IPS-15b (cell line): ENCODE measurements around the gene SPAG16.

ENCODE experiments used
- H3K27me3 ChIP-seq: one replicate; pipeline ENCODE4 v1.6.1; 2013; ENCODE audit warnings: low read length; ENCODE audit not compliant: control insufficient read depth, insufficient read depth
- H3K36me3 ChIP-seq: one replicate; pipeline ENCODE4 v1.6.1; 2013; ENCODE audit warnings: low read length; ENCODE audit not compliant: control insufficient read depth, insufficient read depth
- H3K4me1 ChIP-seq: one replicate; pipeline ENCODE4 v1.6.1; 2013; ENCODE audit warnings: mild to moderate bottlenecking, low read length; ENCODE audit not compliant: control insufficient read depth, insufficient read depth
- H3K4me3 ChIP-seq: one replicate; pipeline ENCODE4 v1.5.1; 2013; ENCODE audit warnings: low read depth, low read length
- H3K9ac ChIP-seq: one replicate; pipeline ENCODE4 v1.6.1; 2013; ENCODE audit warnings: low read depth, mild to moderate bottlenecking, low read length
- H3K9me3 ChIP-seq: one replicate; pipeline ENCODE4 v1.6.1; 2013; ENCODE audit warnings: mild to moderate bottlenecking, low read length; ENCODE audit not compliant: control insufficient read depth, insufficient read depth

SPAG16 gene

DNA sequence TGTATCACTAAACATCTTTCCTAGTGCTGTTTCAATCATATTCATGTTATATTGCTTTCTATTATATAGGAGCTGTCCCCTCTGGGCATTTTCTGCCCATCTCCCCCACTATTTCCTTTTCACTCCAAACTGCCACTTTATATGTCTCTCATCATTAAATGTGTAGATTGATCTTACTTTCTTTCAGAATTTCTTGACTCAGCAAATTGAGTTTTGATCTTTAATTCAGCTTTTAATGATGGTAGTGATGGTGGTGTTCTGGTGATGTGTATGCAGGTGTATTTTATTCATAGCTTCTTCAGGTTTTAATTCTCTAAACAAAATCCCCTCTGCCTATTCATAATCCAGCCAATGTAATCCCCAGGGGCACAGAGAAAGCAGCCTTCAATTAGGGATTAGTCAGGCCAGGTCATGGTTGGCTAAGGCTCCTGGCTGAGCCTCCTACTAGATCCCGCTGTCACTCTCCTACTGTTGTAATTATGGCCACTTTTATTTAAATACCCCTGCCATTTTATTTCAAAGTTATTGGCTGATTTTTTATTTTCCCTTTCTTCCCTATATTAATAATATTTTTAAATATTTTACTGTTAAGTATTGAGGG, 325.4 kb downstream of the SPAG16 start:
- Histone ChIP-seq H3K9me3 (no peaks in the 10 kb centered on the region), H3K4me3 (no peak overlapping the region), H3K36me3 (no peaks in the 10 kb centered on the region), H3K27me3 (no peaks in the 10 kb centered on the region), H3K9ac (no peak overlapping the region), H3K4me1 (no peaks in the 10 kb centered on the region)

- H3K4me3 ChIP-seq: no peak overlapping the region
- H3K9me3 ChIP-seq: no peaks in the 10 kb centered on the region
- no peaks in the 10 kb centered on the region for H3K4me1 ChIP-seq
- no peaks in the 10 kb centered on the region for H3K36me3 ChIP-seq
- H3K9ac ChIP-seq: no peak overlapping the region
- H3K27me3 ChIP-seq: no peaks in the 10 kb centered on the region
Observed at GRCh38 chr2:213627054-213627710, 342.9 kb downstream of the SPAG16 start.

- Histone ChIP-seq H3K4me1 (no peaks in the 10 kb centered on the region), H3K4me3 (no peak overlapping the region), H3K36me3 (no peaks in the 10 kb centered on the region), H3K9me3 (no peaks in the 10 kb centered on the region), H3K9ac (no peak overlapping the region), H3K27me3 (no peaks in the 10 kb centered on the region)
Observed at GRCh38 chr2:213627835-213628460, 343.7 kb downstream of the SPAG16 start.

GRCh38 chr2:213640738-213641425, 356.6 kb downstream of the SPAG16 start:
- no peak overlapping the region for H3K9ac ChIP-seq
- H3K4me3 ChIP-seq: no peak overlapping the region
- no peaks in the 10 kb centered on the region for H3K36me3 ChIP-seq
- H3K27me3 ChIP-seq: no peaks in the 10 kb centered on the region
- H3K9me3 ChIP-seq: no peaks in the 10 kb centered on the region
- no peaks in the 10 kb centered on the region for H3K4me1 ChIP-seq

GRCh38 chr2:213644926-213645325, 360.7 kb downstream of the SPAG16 start:
- Histone ChIP-seq H3K27me3 (no peaks in the 10 kb centered on the region), H3K4me3 (no peak overlapping the region), H3K4me1 (no peaks in the 10 kb centered on the region), H3K9me3 (no peaks in the 10 kb centered on the region), H3K36me3 (no peaks in the 10 kb centered on the region), H3K9ac (no peak overlapping the region)

DNA sequence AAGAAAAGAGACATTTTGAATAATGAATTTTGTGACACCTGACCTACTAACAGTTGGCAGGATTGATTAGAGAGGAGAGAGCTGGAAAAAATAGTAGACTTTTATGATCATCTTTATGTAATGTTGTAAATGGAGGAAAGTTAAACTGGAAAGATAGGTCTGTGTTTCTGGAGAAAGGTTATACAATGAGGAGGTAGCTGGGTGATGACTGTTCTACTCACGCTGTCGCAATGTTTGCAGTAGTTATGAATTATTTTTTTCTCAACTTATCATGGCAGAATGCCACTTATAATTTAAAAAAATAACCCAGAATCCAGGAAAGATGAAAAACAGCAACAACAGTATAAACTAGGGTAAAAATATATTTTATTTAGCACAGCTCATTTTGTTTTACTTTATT, 364.9 kb downstream of the SPAG16 start:
- no peak overlapping the region for H3K4me3 ChIP-seq
- H3K27me3 ChIP-seq: no peaks in the 10 kb centered on the region
- no peaks in the 10 kb centered on the region for H3K36me3 ChIP-seq
- H3K4me1 ChIP-seq: no peaks in the 10 kb centered on the region
- H3K9ac ChIP-seq: no peak overlapping the region
- H3K9me3 ChIP-seq: no peaks in the 10 kb centered on the region

DNA sequence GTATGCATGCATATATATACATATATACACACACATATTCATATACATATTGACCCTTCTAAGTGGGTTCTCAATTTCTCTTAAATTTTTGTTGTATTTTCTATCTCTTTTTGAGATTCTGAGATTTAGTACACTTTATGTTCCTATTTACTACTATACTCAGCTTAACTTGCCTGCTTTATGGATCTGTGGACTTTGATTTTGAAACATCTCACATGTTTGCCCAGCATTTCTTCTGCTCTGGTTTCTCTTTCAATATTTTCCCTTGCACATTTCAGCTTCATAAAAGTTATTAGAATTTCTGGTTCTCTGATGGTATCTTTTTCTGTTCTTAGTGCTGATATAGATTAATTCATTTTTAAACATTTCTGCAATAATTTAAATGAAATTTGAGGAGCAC, 380.6 kb downstream of the SPAG16 start:
- no peaks in the 10 kb centered on the region for H3K4me1 ChIP-seq
- no peaks in the 10 kb centered on the region for H3K36me3 ChIP-seq
- no peaks in the 10 kb centered on the region for H3K9me3 ChIP-seq
- H3K9ac ChIP-seq: no peak overlapping the region
- H3K4me3 ChIP-seq: no peak overlapping the region
- H3K27me3 ChIP-seq: no peaks in the 10 kb centered on the region

- no peaks in the 10 kb centered on the region for H3K4me1 ChIP-seq
- H3K27me3 ChIP-seq: no peaks in the 10 kb centered on the region
- no peak overlapping the region for H3K9ac ChIP-seq
- H3K9me3 ChIP-seq: no peaks in the 10 kb centered on the region
- no peaks in the 10 kb centered on the region for H3K36me3 ChIP-seq
- H3K4me3 ChIP-seq: no peak overlapping the region
Observed at GRCh38 chr2:213669657-213670056, 385.4 kb downstream of the SPAG16 start.

DNA sequence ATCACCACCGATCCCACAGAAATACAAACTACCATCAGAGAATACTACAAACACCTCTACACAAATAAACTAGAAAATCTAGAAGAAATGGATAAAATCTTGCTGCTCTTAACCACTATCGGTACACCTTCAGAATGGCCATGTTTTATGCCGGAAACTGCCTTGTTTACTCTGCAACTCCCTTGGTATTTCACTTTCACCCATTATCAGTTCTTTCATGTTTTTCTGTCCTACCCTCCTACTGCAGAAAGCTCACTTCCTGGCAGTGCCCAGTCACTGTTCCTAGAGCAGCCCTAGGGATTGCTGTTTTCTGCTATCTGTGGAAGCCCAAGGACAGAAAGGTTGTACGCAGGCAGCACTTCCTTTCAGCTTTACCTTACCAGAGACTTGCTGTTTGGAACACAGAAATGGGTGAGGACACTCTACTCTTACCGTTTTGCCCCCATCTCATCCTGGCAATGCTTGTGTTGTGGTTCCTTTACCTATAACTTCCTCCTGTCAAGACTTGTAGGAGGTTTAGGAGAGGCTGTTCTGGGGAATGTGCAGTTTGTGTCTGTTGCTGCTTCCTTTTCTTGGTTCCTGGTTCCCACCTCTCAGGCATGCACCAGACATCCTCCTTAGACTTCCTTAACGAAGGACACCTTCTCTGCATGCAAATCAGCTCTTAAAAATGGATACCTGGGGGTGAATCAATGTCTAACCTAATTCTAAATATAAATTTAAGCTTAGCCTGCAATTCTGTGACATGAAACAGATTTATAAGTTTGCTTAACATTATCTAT, 394.4 kb downstream of the SPAG16 start:
- Histone ChIP-seq H3K4me3 (no peak overlapping the region), H3K36me3 (no peaks in the 10 kb centered on the region), H3K9ac (no peak overlapping the region), H3K4me1 (no peaks in the 10 kb centered on the region), H3K27me3 (no peaks in the 10 kb centered on the region), H3K9me3 (peaks cover 12% of the 10 kb centered on the region)

- Histone ChIP-seq H3K4me3 (no peak overlapping the region), H3K4me1 (no peaks in the 10 kb centered on the region), H3K27me3 (no peaks in the 10 kb centered on the region), H3K9me3 (peaks cover 12% of the 10 kb centered on the region), H3K9ac (no peak overlapping the region), H3K36me3 (no peaks in the 10 kb centered on the region)
Observed at GRCh38 chr2:213679894-213680293, 395.6 kb downstream of the SPAG16 start.

DNA sequence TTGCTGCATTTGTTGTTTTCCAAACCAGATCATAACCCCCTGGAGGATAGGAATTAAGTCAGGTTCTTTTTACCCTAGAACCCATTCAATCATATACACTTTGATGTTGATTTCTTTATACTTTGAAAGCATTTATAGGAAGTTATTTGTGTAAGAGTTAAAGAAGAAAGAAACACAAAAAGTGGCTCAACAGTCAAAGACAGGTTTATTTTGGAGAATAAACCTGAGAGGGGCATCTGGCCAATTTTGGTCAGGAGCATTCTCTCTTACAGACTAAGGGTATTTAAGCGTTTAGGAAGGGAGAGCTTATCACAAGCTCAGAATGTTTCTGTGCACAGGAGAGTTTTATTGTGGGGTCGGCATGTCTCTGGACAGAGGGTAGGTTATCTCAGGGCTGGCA, 398.0 kb downstream of the SPAG16 start:
- Histone ChIP-seq H3K4me3 (no peak overlapping the region), H3K9me3 (peaks cover 16% of the 10 kb centered on the region), H3K9ac (no peak overlapping the region), H3K36me3 (no peaks in the 10 kb centered on the region), H3K4me1 (no peaks in the 10 kb centered on the region), H3K27me3 (no peaks in the 10 kb centered on the region)
